GM18861 (cell line): ENCODE data around the gene RAB11FIP3.

Experiments
- ATAC-seq: cut with Tn5 transposase; IDR thresholded peaks from one replicate; pipeline ENCODE4 v1.9.1; 2021; ENCODE audit not compliant: unreplicated experiment

Gene RAB11FIP3

DNA sequence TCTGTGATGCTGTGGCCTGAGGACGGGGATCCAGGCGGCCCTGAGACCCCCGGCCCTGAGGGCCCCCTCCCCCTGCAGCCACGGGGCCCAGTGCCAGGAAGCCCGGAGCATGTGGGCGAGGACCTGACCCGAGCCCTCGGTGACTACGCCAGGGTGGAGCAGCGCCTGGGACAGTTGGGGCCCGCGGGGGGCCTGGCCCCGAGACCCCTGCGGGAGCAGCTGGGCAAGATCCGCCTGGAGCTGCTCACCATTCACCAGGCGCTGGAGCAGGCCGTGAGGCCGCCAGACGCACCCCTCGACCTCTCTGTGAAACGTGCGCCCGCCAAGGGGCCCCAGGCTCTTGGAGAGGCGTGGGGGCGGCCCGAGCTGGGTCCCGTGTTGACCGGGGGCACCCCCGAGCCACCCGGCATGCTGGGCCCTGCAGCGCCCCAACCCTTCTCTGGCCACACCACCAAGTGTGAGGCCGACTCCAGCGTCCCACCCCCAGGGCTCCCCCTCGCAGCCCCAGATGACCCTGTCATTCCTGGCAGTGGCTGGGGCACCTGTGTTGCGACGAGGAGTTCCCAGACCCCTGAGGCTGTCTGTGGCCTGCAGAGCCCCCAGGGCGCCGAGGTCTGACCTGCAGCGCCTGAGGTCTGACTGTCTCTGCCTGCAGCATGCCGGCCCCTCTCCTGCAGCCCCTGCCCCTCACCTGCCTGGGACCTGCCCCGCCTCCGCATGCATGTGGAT is 139.4 kb downstream of the RAB11FIP3 start:
- no peak for ATAC-seq

DNA sequence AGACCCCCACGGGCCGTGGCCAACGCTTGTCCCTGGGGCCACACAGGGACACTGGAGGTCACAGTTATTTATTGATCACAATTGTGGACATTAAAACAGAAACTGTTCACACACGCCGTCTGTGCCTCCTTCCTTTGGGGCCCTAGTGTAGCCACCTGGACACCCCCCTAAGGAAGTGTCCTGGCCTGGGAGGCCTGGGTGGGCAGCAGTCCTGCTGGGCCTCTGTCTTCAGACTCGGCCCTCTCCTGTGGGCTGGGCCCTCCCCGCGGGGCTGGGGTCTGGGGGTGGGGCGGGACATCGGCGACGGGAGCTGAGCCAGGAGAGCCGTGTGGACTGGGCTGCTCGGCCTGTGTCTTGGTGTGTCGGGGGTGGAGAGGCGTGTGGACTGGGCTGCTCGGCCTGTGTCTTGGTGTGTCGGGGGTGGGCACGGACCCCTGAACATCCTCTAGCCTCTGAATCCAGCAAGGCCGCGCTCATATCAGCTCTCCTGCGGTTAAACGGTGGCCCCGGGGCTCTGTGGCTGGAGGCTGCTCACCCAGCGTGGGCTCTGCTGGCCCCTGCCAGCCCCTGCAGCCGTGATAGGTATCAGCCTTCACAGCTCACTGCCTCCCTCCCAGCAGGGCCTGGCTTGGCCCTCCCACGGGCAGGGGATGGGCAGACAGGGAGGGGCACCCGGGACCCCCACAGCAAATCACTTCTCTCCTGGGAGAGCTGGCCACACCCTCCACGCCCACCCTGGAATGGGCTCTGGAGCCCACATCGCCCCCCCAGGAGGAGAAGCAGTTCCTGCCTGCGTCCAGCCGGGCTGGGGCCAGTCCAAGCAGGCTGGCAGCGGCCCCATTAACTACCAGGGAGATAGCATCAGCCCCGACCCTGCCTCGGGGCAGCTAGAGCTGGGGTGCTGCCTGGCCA is 140.2 kb downstream of the RAB11FIP3 start:
- no peak for ATAC-seq

DNA sequence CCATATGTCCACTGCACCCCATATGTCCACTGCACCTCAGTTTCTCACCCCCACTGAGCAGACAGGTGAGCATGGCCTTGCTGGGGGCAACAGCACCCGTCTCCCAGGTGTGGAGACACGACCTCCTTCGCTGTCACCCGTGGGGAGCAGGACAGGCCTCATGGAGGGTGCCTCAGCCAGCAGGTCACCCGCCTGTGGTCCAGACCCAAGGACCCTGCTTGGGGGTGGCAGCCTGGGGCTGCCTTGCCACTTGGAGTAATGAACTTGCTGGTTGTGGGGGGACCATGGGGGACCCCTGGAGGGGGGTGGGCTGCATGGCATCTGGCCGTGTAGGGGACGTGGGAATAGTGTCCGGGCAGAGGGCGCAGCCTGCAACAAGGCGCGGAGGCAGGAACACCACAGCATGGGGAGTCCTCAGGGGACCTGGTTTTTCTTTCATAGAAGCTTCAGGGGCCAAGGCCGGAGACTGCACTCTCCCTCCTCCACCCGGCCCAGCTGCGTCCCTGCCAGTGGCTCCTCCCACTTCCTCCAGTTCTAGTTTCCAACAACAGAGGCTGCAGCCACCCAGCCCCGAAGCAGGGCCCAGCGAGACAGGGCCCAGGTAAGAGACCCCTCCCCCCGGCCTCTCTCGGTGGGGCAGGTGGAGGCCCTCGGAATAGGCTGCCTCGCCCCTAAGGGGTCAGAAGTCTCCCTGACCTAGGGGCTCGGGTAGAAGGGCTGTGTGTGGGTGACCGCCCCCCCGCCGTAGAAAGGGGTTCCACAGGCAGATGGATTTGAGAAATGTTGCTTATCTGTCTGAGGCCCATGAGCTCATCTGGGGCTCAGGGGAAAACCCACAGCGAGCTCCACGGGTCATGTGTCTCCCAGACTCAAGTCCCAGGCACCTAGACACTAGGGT is 141.3 kb downstream of the RAB11FIP3 start, which contains the start of gene NHLRC4:
Gene NHLRC4 (plus strand): TSS at position 531 of the 898 bp plus-strand sequence. CDS start 1,043 bp downstream, outside the sequence.
- ATAC-seq = peak; percentile 46

DNA sequence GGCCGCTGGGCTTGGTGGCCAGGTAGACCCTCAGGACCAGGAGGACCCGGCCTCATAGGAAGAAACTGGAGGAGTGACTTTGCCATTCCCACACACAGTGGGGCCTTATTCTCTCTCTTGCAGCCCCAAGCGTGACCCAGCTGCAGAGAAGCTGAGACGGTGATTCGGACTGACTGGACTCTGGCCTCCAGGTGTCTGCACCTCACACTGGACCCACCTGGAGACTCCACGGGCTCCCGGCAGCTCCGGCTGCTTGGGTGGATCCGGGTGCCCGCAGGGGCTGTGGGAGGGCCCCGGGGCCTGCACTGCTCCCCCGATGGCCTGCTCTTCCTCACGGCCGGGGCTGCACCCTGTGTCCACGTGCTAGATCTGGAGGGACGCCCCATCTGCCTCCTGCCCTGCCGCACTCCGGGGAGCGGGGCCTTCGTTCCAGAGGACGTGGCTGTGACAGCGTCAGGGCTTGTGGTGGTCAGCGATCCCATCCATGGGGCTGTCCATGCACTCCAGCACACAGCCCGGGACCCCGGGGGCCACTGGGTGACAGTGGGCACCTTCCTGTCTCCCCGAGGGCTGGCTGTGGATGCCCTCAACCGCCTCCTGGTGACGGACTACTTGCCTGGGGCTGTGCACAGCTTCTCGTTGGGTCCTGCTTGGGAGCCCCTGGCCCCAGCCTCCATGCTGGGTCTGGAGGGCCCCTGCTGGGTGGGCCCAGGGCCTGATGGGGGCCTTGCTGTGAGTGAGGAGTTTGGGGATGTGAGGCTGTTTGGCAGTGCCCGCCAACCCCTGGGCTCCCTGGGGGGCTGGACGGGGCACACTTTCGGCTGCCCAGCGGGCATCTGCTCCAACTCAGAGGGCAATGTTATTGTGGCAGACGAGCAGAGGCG is 142.2 kb downstream of the RAB11FIP3 start:
- no peak for ATAC-seq

DNA sequence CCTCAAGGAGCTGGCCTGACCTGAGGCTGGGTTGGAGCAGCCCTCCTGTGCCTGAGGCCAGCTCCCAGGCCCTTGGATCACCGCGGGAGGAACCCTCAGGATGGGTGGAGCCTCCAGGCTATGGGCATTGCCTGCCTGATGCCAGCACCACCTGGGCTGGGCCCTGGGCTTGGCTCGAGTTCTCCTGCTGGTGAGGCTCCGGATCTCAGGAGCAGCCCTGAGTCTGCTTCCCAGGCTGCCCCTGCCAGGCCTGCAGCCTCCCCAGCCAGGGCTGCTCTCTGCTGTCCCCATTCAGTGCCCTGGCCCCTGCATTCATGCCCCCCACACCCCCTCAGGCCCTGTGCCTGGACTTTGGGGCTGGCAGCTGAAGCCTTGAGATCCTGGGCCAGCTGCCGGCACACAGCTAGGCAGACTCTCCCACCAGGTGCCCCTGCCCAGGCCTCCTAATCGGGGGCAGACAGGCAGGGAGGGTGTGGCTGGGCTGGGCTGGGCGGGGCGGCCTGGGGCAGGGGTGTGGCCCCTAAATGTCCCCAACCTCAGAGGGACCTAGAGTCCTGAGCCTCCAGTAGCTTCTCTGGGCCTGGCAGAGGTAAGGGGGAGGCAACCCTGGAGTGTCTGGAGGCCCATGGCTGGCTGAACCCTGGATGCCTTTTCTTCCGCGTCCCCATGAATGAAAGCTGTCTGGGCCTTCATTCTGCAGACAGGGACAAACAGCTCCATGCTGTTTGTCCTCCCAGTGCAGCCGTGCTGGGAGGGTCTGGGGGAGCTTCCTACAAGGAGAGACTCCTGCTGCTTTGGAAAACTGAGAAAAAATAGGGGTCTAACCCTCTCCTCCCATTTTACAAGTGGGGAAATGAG is 143.2 kb downstream of the RAB11FIP3 start:
- no peak for ATAC-seq

DNA sequence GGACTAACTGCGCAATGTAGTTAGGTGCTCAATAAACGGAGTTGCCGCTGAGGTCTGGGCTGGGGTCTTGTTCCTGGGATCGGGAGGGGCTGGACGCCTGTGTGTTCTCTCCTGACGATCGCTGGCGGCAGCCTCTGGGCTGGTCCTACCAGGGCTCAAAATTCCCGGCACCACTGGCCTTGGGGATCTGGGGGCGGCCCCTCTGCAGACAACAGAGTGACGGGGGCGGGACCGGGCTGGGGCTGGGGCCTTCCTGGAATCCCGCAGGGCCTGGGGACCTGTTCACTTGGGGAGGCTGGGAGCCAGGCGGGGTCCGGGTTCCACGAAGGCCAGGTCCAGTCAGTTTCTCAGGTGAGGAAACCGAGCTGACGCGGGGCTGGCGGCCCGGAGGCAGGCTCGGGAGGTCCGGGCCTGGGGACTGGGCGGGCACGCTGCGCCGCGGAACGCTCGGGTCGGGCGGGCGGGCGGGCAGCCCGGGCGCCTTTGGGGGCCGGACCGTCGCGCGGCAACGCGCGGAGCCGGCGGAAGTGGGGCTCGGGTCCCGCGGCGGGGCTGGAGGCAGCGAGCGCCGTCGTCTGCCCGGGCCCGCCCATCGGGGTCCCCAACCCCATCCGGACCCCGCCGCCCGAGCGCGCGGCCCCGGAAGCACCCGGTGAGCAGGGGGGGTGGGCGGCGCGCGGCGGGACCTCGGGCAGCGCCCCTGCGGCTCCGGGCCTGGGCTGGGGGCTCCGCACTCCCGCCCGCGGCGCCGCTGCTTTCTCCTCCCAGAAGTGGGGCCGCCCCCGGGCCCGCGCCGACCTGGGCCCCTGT is 144.2 kb downstream of the RAB11FIP3 start, which contains the start of gene PIGQ:
Gene PIGQ (plus strand): TSS at position 524 of the 810 bp plus-strand sequence. CDS start 4,107 bp downstream, outside the sequence.
- peak; percentile 58 for ATAC-seq
